Stimulated activated naive B cell treated with anti-CD40 and anti-IgM and Interleukin-4, amounts not matched to agents 10 μg/mL and 1 μg/mL and 100 μg/mL, for 72 hours (primary cell): ENCODE results near the gene CCN2.

Experiments used
- ATAC-seq, 2 donors: fragments of 150-1000 bp; cut with Tn5 transposase; replicated peaks; 2 replicates each; pipeline ENCODE4 v1.10.0; 2021; ENCODE audit warnings: moderate library complexity in 1 of 2
- DNase-seq: peaks from one replicate; pipeline ENCODE4 v3.0.0; 2021
- H3K27ac Mint-ChIP-seq: one replicate; pipeline ENCODE4 v1.8.0; 2022; ENCODE audit warnings: mild to moderate bottlenecking, mixed read lengths
- H3K27me3 Mint-ChIP-seq, 2 donors: one replicate each; pipeline ENCODE4 v1.8.0; 2022; ENCODE audit warnings: mixed read lengths in 2 of 2
- H3K36me3 Mint-ChIP-seq, 2 donors: one replicate each; pipeline ENCODE4 v1.8.0; 2022; ENCODE audit warnings: mixed read lengths in 2 of 2, mild to moderate bottlenecking in 1 of 2
- H3K4me1 Mint-ChIP-seq, 2 donors: one replicate each; pipeline ENCODE4 v1.8.0; 2022; ENCODE audit warnings: mixed read lengths in 2 of 2, mild to moderate bottlenecking in 1 of 2
- H3K4me3 Mint-ChIP-seq, 2 donors: one replicate each; pipeline ENCODE4 v1.8.0; 2022; ENCODE audit warnings: mild to moderate bottlenecking in 2 of 2, mixed read lengths in 2 of 2, moderate library complexity in 1 of 2
- H3K9me3 Mint-ChIP-seq, 2 donors: one replicate each; pipeline ENCODE4 v1.8.0; 2022; ENCODE audit warnings: mixed read lengths in 2 of 2, mild to moderate bottlenecking in 1 of 2

CCN2 gene, protein sequence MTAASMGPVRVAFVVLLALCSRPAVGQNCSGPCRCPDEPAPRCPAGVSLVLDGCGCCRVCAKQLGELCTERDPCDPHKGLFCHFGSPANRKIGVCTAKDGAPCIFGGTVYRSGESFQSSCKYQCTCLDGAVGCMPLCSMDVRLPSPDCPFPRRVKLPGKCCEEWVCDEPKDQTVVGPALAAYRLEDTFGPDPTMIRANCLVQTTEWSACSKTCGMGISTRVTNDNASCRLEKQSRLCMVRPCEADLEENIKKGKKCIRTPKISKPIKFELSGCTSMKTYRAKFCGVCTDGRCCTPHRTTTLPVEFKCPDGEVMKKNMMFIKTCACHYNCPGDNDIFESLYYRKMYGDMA

DNA sequence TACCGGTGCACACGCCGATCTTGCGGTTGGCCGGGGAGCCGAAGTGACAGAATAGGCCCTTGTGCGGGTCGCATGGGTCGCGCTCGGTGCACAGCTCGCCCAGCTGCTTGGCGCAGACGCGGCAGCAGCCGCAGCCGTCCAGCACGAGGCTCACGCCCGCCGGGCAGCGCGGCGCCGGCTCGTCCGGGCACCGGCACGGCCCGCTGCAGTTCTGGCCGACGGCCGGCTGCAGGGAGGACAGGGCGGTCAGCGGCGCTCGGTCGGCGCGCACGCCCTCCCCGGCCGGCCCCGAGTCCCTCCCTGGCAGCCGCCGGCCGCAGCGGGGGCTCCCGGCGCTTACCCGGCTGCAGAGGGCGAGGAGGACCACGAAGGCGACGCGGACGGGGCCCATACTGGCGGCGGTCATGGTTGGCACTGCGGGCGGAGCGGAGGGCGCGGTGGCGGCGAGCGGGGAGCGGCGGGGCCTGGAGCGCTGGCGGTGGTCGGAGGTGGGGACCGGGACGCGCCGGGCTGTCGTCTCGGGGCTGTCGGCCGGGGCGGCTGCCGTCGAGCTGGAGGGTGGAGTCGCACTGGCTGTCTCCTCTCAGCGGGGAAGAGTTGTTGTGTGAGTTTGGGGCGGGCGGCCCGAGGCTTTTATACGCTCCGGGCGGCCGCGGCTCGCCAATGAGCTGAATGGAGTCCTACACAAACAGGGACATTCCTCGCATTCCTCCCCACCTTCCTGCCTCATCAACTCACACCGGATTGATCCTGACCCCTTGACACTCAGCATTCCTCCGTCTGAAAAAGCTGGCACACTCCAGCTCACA is at the start of gene CCN2:
TSS of gene CCN2 (minus strand) at position 606 of the 809 bp plus-strand sequence. CDS start at position 406, 200 bp downstream.
- H3K36me3 Mint-ChIP-seq = peaks cover 0 to 11% of the 10 kb centered on the region in 2 donors
- no peaks in the 10 kb centered on the region for H3K9me3 Mint-ChIP-seq
- H3K4me3 Mint-ChIP-seq = peak within 1 kb of the TSS; percentile 88 to 96
- peak; percentile 26 for DNase-seq
- H3K27ac Mint-ChIP-seq = peak within 1 kb of the TSS; percentile 84
- ATAC-seq = peak; percentile 62 to 72
- H3K4me1 Mint-ChIP-seq = peaks cover 12 to 30% of the 10 kb centered on the region in 2 donors
- H3K27me3 Mint-ChIP-seq = peaks cover 14 to 32% of the 10 kb centered on the region in 2 donors

GRCh38 chr6:132000296-132000695 is 49.1 kb upstream of the CCN2 start:
- Mint-ChIP-seq H3K27ac (peak overlapping the region; percentile 25), H3K36me3 (peaks cover 11% of the 10 kb centered on the region in 2 donors), H3K4me1 (peaks cover 14 to 53% of the 10 kb centered on the region in 2 donors), H3K27me3 (no peaks in the 10 kb centered on the region), H3K4me3 (no peak overlapping the region), H3K9me3 (peaks cover 7 to 14% of the 10 kb centered on the region in 2 donors)
- DNase-seq (no peak), ATAC-seq (no peak)

- Mint-ChIP-seq H3K4me1 (peaks cover 14 to 50% of the 10 kb centered on the region in 2 donors), H3K27ac (peak overlapping the region; percentile 81), H3K4me3 (peak overlapping the region; percentile 33 to 39), H3K27me3 (no peaks in the 10 kb centered on the region), H3K36me3 (peaks cover 10 to 11% of the 10 kb centered on the region in 2 donors), H3K9me3 (peaks cover 6 to 13% of the 10 kb centered on the region in 2 donors)
- peak; percentile 96 to 98 for ATAC-seq
- DNase-seq = no peak
Measured at GRCh38 chr6:131999545-132000146, 48.5 kb upstream of the CCN2 start.

DNA sequence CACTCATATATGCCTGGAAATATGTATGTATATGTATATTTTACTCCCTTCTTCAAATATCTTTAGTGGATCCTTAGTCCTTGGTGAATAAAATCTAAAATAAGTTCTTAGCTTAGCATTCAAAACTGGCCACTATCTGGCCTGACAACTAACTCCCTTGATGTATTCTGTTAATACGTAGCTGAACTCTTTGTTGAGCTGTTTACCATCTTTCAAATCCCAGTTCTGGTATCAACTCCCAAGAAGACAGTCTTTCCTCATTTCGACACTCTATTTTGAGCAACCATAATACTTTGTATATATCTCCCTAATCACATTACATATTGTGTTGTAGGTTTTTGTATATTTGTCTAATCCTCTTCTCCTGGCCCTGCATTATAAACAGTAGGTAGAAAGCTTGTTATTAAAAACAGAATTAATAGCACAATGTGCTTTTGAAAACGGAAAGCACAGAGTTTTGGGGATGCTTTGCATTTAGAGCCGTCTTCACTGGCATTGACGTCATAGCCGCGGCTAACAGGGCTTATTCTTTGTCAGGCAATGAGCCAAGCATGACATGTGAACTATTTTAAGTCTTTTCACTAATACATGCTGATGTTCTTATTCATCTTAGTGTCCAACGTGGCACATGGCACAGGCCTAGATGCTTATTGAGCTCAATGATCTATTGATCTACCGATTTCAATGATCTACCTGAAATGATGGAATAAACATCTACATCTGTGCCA is 47.2 kb upstream of the CCN2 start:
- DNase-seq (no peak), ATAC-seq (no peak)
- Mint-ChIP-seq H3K36me3 (peaks cover 5 to 9% of the 10 kb centered on the region in 2 donors), H3K9me3 (peaks cover 0 to 7% of the 10 kb centered on the region in 2 donors), H3K4me3 (no peak overlapping the region), H3K27me3 (no peaks in the 10 kb centered on the region), H3K4me1 (peaks cover 12 to 42% of the 10 kb centered on the region in 2 donors), H3K27ac (peak overlapping the region; percentile 90)

GRCh38 chr6:131997429-131998153 is 46.4 kb upstream of the CCN2 start:
- DNase-seq (no peak), ATAC-seq (no peak)
- Mint-ChIP-seq H3K9me3 (peaks cover 0 to 6% of the 10 kb centered on the region in 2 donors), H3K27me3 (no peaks in the 10 kb centered on the region), H3K4me3 (no peak overlapping the region), H3K27ac (no peak overlapping the region), H3K4me1 (peaks cover 12 to 47% of the 10 kb centered on the region in 2 donors), H3K36me3 (peaks cover 3 to 5% of the 10 kb centered on the region in 2 donors)

- no peak for ATAC-seq
- no peak for DNase-seq
- H3K9me3 Mint-ChIP-seq = peaks cover 0 to 4% of the 10 kb centered on the region in 2 donors
- no peaks in the 10 kb centered on the region for H3K27me3 Mint-ChIP-seq
- no peak overlapping the region for H3K4me3 Mint-ChIP-seq
- no peak overlapping the region for H3K27ac Mint-ChIP-seq
- H3K36me3 Mint-ChIP-seq = peaks cover 0 to 3% of the 10 kb centered on the region in 2 donors
- peaks cover 12 to 45% of the 10 kb centered on the region in 2 donors for H3K4me1 Mint-ChIP-seq
Measured at GRCh38 chr6:131995917-131996316, 44.7 kb upstream of the CCN2 start.

DNA sequence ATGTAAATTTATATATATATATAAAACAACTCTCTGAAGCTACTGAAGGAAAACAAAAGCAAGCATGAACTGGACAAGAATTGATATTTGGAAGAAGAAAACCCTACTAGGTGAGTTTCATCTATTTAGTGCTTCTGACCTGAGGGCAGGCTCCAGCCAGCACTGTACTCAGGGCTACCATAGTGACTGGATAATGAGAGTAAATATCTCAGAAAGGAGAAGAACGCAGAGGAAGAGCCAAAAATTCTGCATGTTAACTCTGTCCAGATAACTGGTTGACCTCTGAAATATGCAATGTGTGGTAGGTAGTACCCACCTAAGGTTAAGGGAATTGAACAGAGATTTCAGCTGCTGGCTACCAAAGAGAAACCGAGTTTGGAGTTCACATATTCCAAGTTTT is 41.4 kb upstream of the CCN2 start:
- Mint-ChIP-seq H3K4me1 (peaks cover 2 to 11% of the 10 kb centered on the region in 2 donors), H3K27ac (no peak overlapping the region), H3K27me3 (no peaks in the 10 kb centered on the region), H3K9me3 (peaks cover 0 to 1% of the 10 kb centered on the region in 2 donors), H3K36me3 (peaks cover 0 to 3% of the 10 kb centered on the region in 2 donors), H3K4me3 (no peak overlapping the region)
- no peak for ATAC-seq
- no peak for DNase-seq

- Mint-ChIP-seq H3K36me3 (peaks cover 0 to 2% of the 10 kb centered on the region in 2 donors), H3K4me1 (peaks cover 0 to 5% of the 10 kb centered on the region in 2 donors), H3K9me3 (peaks cover 0 to 1% of the 10 kb centered on the region in 2 donors), H3K27me3 (no peaks in the 10 kb centered on the region), H3K4me3 (no peak overlapping the region), H3K27ac (no peak overlapping the region)
- no peak for DNase-seq
- no peak for ATAC-seq
Measured at GRCh38 chr6:131989036-131989435, 37.9 kb upstream of the CCN2 start.

GRCh38 chr6:131982740-131983259 is 31.6 kb upstream of the CCN2 start:
- Mint-ChIP-seq H3K4me3 (no peak overlapping the region), H3K27ac (no peak overlapping the region), H3K27me3 (no peaks in the 10 kb centered on the region), H3K4me1 (peaks cover 0 to 11% of the 10 kb centered on the region in 2 donors), H3K36me3 (no peaks in the 10 kb centered on the region), H3K9me3 (no peaks in the 10 kb centered on the region)
- ATAC-seq (no peak), DNase-seq (no peak)

DNA sequence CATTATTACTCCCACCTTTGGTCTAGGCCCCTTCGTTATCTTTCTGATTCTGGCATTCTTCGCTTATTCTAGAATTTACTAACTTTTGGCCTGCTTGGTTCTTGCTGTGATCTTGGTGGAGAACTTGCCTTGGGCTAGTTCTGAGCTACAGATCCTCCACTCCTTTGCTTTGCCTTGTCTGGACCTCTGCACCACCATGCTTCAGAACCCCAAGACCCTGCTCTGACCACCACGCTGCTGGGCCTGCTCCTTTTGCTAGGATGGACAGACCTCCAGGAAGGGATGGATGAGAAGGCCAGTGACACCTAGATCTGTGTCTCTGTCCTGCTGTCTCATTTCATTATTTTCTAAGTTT is 30.4 kb upstream of the CCN2 start:
- Mint-ChIP-seq H3K27ac (no peak overlapping the region), H3K36me3 (no peaks in the 10 kb centered on the region), H3K9me3 (no peaks in the 10 kb centered on the region), H3K4me3 (no peak overlapping the region), H3K27me3 (no peaks in the 10 kb centered on the region), H3K4me1 (peaks cover 0 to 16% of the 10 kb centered on the region in 2 donors)
- DNase-seq (no peak), ATAC-seq (no peak)

DNA sequence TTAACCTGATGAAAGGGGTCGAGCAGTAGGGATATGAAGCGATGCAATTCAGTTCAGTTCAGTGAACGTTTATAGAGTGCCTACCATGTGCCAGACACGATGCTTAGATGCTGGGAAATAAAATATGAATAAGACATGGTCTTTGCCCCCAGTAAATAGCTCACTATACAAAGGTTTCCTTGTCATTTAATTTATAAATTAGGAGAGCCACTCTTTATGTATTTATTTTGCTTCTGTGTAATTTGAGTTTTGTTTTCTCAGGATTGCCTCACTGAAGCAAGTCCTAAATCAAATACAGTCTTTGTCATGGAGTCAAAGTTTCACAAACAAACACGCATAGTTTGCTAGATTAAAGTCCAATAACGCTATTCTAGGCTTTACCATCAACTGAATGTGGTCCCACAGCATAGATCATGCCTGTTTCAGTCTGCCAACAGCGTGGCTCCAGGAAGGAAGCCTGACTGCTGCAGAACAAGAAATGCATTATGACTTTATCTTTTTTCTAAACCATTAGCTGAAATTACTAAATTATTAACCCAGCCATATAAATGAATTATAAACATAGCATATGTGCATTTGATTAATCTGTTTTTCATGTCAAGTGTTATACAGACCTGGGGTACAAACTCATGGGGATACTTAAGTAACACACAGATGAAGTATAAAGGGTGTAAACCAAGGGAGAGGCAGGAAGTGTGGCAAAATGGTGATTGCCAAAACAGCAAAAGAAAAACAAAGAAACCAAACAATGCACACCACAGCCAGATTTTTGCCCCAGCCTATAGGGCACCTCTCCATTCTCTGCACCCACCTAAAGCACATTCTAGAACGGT is 29.8 kb upstream of the CCN2 start:
- DNase-seq (no peak), ATAC-seq (no peak)
- Mint-ChIP-seq H3K36me3 (no peaks in the 10 kb centered on the region), H3K4me1 (peaks cover 0 to 22% of the 10 kb centered on the region in 2 donors), H3K27ac (no peak overlapping the region), H3K27me3 (no peaks in the 10 kb centered on the region), H3K9me3 (no peaks in the 10 kb centered on the region), H3K4me3 (no peak overlapping the region)

GRCh38 chr6:131980338-131980790 is 29.2 kb upstream of the CCN2 start:
- H3K36me3 Mint-ChIP-seq = no peaks in the 10 kb centered on the region
- no peak overlapping the region for H3K4me3 Mint-ChIP-seq
- H3K4me1 Mint-ChIP-seq = peaks cover 0 to 26% of the 10 kb centered on the region in 2 donors
- H3K9me3 Mint-ChIP-seq = no peaks in the 10 kb centered on the region
- no peak overlapping the region for H3K27ac Mint-ChIP-seq
- DNase-seq (no peak), ATAC-seq (no peak)
- no peaks in the 10 kb centered on the region for H3K27me3 Mint-ChIP-seq
